H1 (cell line): ENCODE results near the gene SNX25. TPM values are rescaled to one million over a fixed set of nuclear protein-coding genes. Genes with fewer than 3 reads are reported as not detected.

Experiments used
- CTCF ChIA-PET: fragments of 300-600 bp; sonication (Branson Sonifier 250); formaldehyde crosslinking; loops from one replicate; lab custom pipeline; 2021; ENCODE audit not compliant: partially characterized antibody; lab: Charles Lee
- POLR2A ChIA-PET: fragments of 300-600 bp; sonication (Branson Sonifier 250); formaldehyde crosslinking; loops from one replicate; lab custom pipeline; 2021; ENCODE audit warnings: inconsistent platforms; ENCODE audit not compliant: partially characterized antibody; lab: Charles Lee
- DNase-seq, 2 experiments: peaks; one replicate each; pipeline versions ENCODE4 v3.0.0 to v3.0.0-alpha.2; 2010 to 2022; ENCODE audit warnings: low spot score in 2 of 2, low read depth in 1 of 2, mixed read lengths in 1 of 2
- FAIRE-seq: peaks from 2 replicates; lab custom pipeline; 2011; peaks lifted over from hg19 to GRCh38; lab: Jason Lieb, UNC
- H2AFZ ChIP-seq: 2 replicates; pipeline ENCODE4 v1.8.1; 2012; ENCODE audit warnings: low read length, inconsistent platforms
- H2AK5ac ChIP-seq: 2 replicates; pipeline ENCODE4 v1.6.1; 2013; ENCODE audit warnings: low read depth, low read length
- H2BK120ac ChIP-seq: replicated peaks from 2 replicates; pipeline ENCODE3; 2013; ENCODE audit warnings: low read depth, low read length, inconsistent platforms
- H2BK12ac ChIP-seq: 2 replicates; pipeline ENCODE4 v1.6.1; 2013; ENCODE audit warnings: low read depth, low read length
- H2BK15ac ChIP-seq: 2 replicates; pipeline ENCODE4 v1.6.1; 2013; ENCODE audit warnings: low read length
- H2BK20ac ChIP-seq: 2 replicates; pipeline ENCODE4 v1.6.1; 2013; ENCODE audit warnings: low read length
- H2BK5ac ChIP-seq: 2 replicates; pipeline ENCODE4 v1.6.1; 2013; ENCODE audit warnings: low read depth, low read length
- H3K14ac ChIP-seq: 2 replicates; pipeline ENCODE4 v1.6.1; 2013; ENCODE audit warnings: inconsistent platforms; ENCODE audit not compliant: insufficient read length
- H3K18ac ChIP-seq: 2 replicates; pipeline ENCODE4 v1.6.1; 2013; ENCODE audit warnings: low read length; ENCODE audit errors: extremely low read depth
- H3K23ac ChIP-seq: 2 replicates; pipeline ENCODE4 v1.6.1; 2013; ENCODE audit warnings: inconsistent platforms; ENCODE audit not compliant: insufficient read length
- H3K23me2 ChIP-seq: 2 replicates; pipeline ENCODE4 v1.6.1; 2013; ENCODE audit warnings: low read depth, low read length
- H3K27ac ChIP-seq: 2 replicates; pipeline ENCODE4 v1.6.1; 2011; ENCODE audit warnings: low read depth, low read length, inconsistent platforms
- H3K27me3 ChIP-seq, 4 experiments: replicated peaks in 1 of 4; 1 replicate in 1 of 4; 2 replicates in 3 of 4; pipeline versions ENCODE4 v1.6.1 to v1.8.1; 2011 to 2013; ENCODE audit warnings: low read length in 3 of 4, mild to moderate bottlenecking in 3 of 4, inconsistent platforms in 2 of 4, mixed read lengths in 2 of 4, moderate library complexity in 1 of 4; ENCODE audit not compliant: control insufficient read depth in 3 of 4, insufficient read depth in 3 of 4; ENCODE audit errors: extremely low read depth in 1 of 4
- H3K36me3 ChIP-seq, 4 experiments: 2 replicates each; pipeline versions ENCODE4 v1.6.1 to v1.8.1; 2011 to 2013; ENCODE audit warnings: mild to moderate bottlenecking in 4 of 4, low read length in 3 of 4, moderate library complexity in 2 of 4, control low read depth in 1 of 4, inconsistent platforms in 1 of 4; ENCODE audit not compliant: insufficient read depth in 4 of 4, control insufficient read depth in 2 of 4
- H3K4ac ChIP-seq: replicated peaks from 2 replicates; pipeline ENCODE3; 2013; ENCODE audit warnings: low read length, low read depth, mixed read lengths, inconsistent platforms; ENCODE audit not compliant: insufficient read length
- H3K4me1 ChIP-seq, 4 experiments: replicated peaks in 1 of 4; 1 replicate in 1 of 4; 2 replicates in 3 of 4; pipeline versions ENCODE4 v1.6.1 to v1.8.1; 2011 to 2013; ENCODE audit warnings: low read length in 3 of 4, inconsistent platforms in 2 of 4, mixed read lengths in 1 of 4; ENCODE audit not compliant: insufficient read depth in 4 of 4, control insufficient read depth in 3 of 4
- H3K4me2 ChIP-seq, 2 experiments: 2 replicates each; pipeline versions ENCODE4 v1.6.1 to v1.8.1; 2011 to 2013; ENCODE audit warnings: low read depth in 2 of 2, low read length in 2 of 2, control low read depth in 1 of 2, inconsistent platforms in 1 of 2, mild to moderate bottlenecking in 1 of 2; ENCODE audit not compliant: insufficient read depth in 1 of 2
- H3K4me3 ChIP-seq, 4 experiments: fragments of 200-600, 300-600 bp in 1 of 4; sonication (generic), shearing (Covaris generic), sonication (Bioruptor Twin) in 1 of 4; 2 replicates each; pipeline versions ENCODE4 v1.5.1 to v1.8.1; 2011 to 2016; ENCODE audit warnings: low read length in 4 of 4, low read depth in 3 of 4, control low read depth in 2 of 4, inconsistent platforms in 2 of 4, mild to moderate bottlenecking in 2 of 4, mixed read lengths in 1 of 4, moderate library complexity in 1 of 4; ENCODE audit not compliant: insufficient read depth in 2 of 4; ENCODE audit errors: extremely low read depth in 1 of 4
- H3K56ac ChIP-seq: replicated peaks from 2 replicates; pipeline ENCODE3; 2013; ENCODE audit warnings: low read depth, mild to moderate bottlenecking, mixed read lengths, low read length, inconsistent platforms; ENCODE audit not compliant: insufficient read length
- H3K79me1 ChIP-seq: 2 replicates; pipeline ENCODE4 v1.6.1; 2013; ENCODE audit warnings: low read depth, low read length, control low read depth
- H3K79me2 ChIP-seq, 2 experiments: 2 replicates each; pipeline versions ENCODE4 v1.6.1 to v1.8.1; 2012 to 2013; ENCODE audit warnings: low read length in 2 of 2, mild to moderate bottlenecking in 2 of 2, inconsistent platforms in 1 of 2; ENCODE audit not compliant: insufficient read depth in 2 of 2, control insufficient read depth in 1 of 2
- H3K9ac ChIP-seq, 4 experiments: replicated peaks in 1 of 4; 1 replicate in 1 of 4; 2 replicates in 3 of 4; pipeline versions ENCODE4 v1.6.1 to v1.8.1; 2011 to 2013; ENCODE audit warnings: low read depth in 3 of 4, low read length in 3 of 4, control low read depth in 2 of 4, mild to moderate bottlenecking in 2 of 4, moderate library complexity in 2 of 4, inconsistent platforms in 1 of 4; ENCODE audit errors: extremely low read depth in 1 of 4
- H3K9me3 ChIP-seq, 2 experiments: 2 replicates each; pipeline versions ENCODE4 v1.6.1 to v1.8.1; 2012 to 2013; ENCODE audit warnings: mild to moderate bottlenecking in 2 of 2, moderate library complexity in 2 of 2, control low read depth in 1 of 2, inconsistent platforms in 1 of 2, low read depth in 1 of 2, low read length in 1 of 2, mixed read lengths in 1 of 2; ENCODE audit not compliant: insufficient read depth in 2 of 2
- H4K20me1 ChIP-seq, 2 experiments: replicated peaks in 1 of 2; 2 replicates each; pipeline versions ENCODE3 to v1.8.1; 2011 to 2013; ENCODE audit warnings: inconsistent platforms in 2 of 2, low read length in 2 of 2, mild to moderate bottlenecking in 1 of 2; ENCODE audit not compliant: insufficient read depth in 2 of 2, control insufficient read depth in 1 of 2
- H4K5ac ChIP-seq: 2 replicates; pipeline ENCODE4 v1.6.1; 2013; ENCODE audit warnings: low read length, low read depth, mixed read lengths, inconsistent platforms; ENCODE audit not compliant: insufficient read length
- H4K8ac ChIP-seq: 2 replicates; pipeline ENCODE4 v1.8.0; 2013; ENCODE audit warnings: mild to moderate bottlenecking, moderate library complexity, low read length, inconsistent platforms; ENCODE audit not compliant: insufficient read depth; ENCODE audit errors: extremely low read depth
- H4K91ac ChIP-seq: replicated peaks from 2 replicates; pipeline ENCODE3; 2013; ENCODE audit warnings: low read length, mixed read lengths, inconsistent platforms; ENCODE audit not compliant: insufficient read length
- JUND ChIP-seq: IDR thresholded peaks from 2 replicates; pipeline ENCODE4 v1.6.1; 2011; ENCODE audit warnings: mild to moderate bottlenecking, improper control_type of control experiment, low read length
- WGBS, 2 experiments: shearing (Covaris generic) in 1 of 2; methylation state at CpG; one replicate each; pipeline versions ENCODE4 v1.1.6 to v1.1.7; 2013 to 2015; ENCODE audit warnings: low lambda C conversion rate in 2 of 2, mixed read lengths in 2 of 2, inconsistent platforms in 1 of 2, low coverage in 1 of 2, missing lambda C conversion rate in 1 of 2; ENCODE audit not compliant: insufficient replicate concordance in 2 of 2, insufficient coverage in 1 of 2, insufficient read length in 1 of 2; ENCODE audit errors: extremely low coverage in 1 of 2, missing lambda C conversion rate in 1 of 2; 5-methylcytosine and 5-hydroxymethylcytosine counted together
- polyA plus RNA-seq, 7 experiments: library from polyadenylated mRNA; depleted of rRNA in 3 of 7; stranded (reverse) in 5 of 7; unstranded in 2 of 7; fragments of >200 nt in 5 of 7; fragments of 200-250 nt in 2 of 7; gene quantifications; 1 replicate in 5 of 7; 2 replicates in 1 of 7; 4 replicates in 1 of 7; pipeline versions ENCODE4 v1.2.1 to v1.2.3, GENCODE V29; 2011 to 2013; ENCODE audit warnings: missing spikeins in 2 of 7, mixed read lengths in 2 of 7
- total RNA-seq: library from RNA; stranded (reverse); fragmentation: NEBNext Ultra II Directional; extraction: Animal tissue kit (Norgen Biotek cat#: 25700); gene quantifications from 2 replicates; pipeline ENCODE4 v1.2.1, GENCODE V29; 2021

The SNX25 gene
- total and polyA plus RNA-seq, 2 of the 8 experiments (the other 6 are each of a cell fraction or from before 2014, with no cell fraction given): 5.4 to 19.9 TPM

DNA sequence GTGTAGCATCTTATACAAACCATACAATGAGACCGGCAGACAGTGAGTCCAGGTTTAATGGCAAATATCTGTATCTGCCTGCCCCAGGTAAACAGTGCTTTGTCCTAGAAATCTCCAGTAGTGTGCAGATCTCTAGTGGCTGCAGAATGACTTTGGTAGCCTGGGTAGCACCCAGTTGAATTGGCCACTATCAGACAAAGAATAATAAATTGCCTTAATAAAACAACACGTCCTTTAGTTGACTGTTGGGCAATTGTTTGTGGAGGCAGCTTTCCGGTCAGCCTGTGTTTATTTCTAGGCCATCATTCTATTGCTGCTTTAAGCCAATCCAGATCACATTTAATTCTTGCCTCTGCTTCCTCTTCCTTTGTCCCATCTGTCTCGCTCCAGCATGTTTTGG lies 52.5 kb downstream of the SNX25 start:
- Histone ChIP-seq H2BK20ac (no peak overlapping the region), H3K23me2 (no peaks in the 10 kb centered on the region), H2BK5ac (no peak overlapping the region), H3K23ac (no peak overlapping the region), H3K4me1 (peaks cover 0 to 6% (median 2%) of the 10 kb centered on the region in 4 experiments; a peak in 3 of 7 replicates), H2BK12ac (no peak overlapping the region), H3K36me3 (peaks cover 0 to 16% (median 0%) of the 10 kb centered on the region in 4 experiments; a peak in 2 of 8 replicates), H3K79me2 (no peaks in the 10 kb centered on the region), H2AK5ac (no peak overlapping the region), H3K9me3 (no peaks in the 10 kb centered on the region), H3K4me2 (no peak overlapping the region), H3K79me1 (no peaks in the 10 kb centered on the region), H4K5ac (no peak overlapping the region), H2BK15ac (no peak overlapping the region), H4K8ac (no peak overlapping the region), H2BK120ac (no peak overlapping the region), H3K4me3 (no peak overlapping the region), H3K14ac (no peak overlapping the region), H3K27me3 (no peaks in the 10 kb centered on the region), H3K4ac (no peak overlapping the region), H2AFZ (no peak overlapping the region), H3K9ac (no peak overlapping the region), H4K20me1 (no peaks in the 10 kb centered on the region), H3K18ac (no peak overlapping the region), H3K56ac (no peak overlapping the region), H3K27ac (no peak overlapping the region), H4K91ac (no peak overlapping the region)
- ChIA-PET POLR2A (no interaction called here), CTCF (interaction anchor here (0.8 kb wide), 1 partner anchor 32 kb away, joined by 3 read pairs; no protein-coding TSS in a partner anchor)
- TF ChIP-seq JUND: no peak
- WGBS, 2 experiments: 87% methylated on average over 4 of the region's 4 CpGs; no CpG with 5 or more reads in 1 of the 2 experiments
- DNase-seq (no peak), FAIRE-seq (no peak)
